Measurements from ENCODE around the gene TMEM30B.

DNA sequence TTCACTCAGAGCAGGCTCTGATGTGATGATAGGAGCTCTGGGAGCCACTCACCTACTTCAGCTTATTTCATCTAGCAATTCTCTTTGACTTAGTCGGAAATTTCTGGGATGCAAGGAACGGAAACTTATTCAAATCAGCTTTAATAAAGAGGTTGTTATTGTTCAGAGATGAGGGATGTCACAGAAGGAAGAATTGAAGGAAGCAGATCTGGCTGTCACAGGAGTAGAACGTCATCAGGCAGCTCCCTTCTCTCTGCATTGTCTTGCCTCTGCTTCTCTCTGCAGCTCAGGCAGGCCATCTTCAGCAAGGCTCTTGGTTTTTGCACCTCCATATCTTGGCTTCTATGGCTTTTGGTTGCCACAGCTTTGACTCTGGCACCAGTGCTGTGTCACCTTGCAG, 7.6 kb upstream of the TMEM30B start:
- TF ChIP-seq POLR2A (IDR thresholded peaks at IDR 0.05) (no peak), CTCF (IDR thresholded peaks at IDR 0.05) (no peak)

All from adrenal gland (tissue), 5 donors.